GM18508 (cell line): ENCODE data around the gene CFAP161.

Source experiments
- ATAC-seq: cut with Tn5 transposase; IDR thresholded peaks from one replicate; pipeline ENCODE4 v1.9.1; 2021; ENCODE audit warnings: moderate number of reproducible peaks; ENCODE audit not compliant: insufficient read depth, unreplicated experiment

The CFAP161 gene, protein sequence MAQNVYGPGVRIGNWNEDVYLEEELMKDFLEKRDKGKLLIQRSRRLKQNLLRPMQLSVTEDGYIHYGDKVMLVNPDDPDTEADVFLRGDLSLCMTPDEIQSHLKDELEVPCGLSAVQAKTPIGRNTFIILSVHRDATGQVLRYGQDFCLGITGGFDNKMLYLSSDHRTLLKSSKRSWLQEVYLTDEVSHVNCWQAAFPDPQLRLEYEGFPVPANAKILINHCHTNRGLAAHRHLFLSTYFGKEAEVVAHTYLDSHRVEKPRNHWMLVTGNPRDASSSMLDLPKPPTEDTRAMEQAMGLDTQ

DNA sequence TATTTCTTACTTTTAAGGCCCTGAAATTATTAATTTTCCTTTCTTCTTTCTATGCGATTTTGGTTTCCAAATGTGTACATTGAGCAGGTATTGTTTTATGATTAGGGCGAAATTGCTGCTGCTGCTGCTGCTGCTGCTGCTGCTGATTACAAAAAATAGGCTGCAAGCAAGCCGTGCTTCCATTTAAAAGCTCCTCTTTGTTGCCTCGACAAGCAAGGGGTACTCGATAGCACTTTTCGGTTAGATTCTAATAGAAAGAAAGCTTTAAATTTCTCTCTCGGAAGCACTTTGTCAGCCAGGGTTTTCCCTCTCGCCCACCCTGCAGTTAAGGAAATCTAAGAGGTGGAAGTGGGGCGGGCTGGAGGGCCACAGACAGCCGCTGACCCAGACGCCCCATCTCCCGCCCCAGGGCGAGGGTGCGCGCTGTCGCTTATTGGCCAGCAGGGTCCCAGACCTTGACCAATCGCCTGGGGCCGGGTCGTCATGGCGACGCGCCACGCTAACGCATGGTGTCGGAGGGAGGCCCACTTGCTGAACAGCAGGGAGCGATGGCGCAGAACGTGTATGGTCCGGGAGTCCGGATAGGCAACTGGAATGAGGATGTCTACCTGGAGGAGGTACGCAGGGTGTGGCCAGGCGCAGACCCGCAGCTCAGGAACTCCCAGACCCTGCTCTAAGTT lies at the start of gene CFAP161:
Gene CFAP161 (plus strand): TSS at position 489 of the 680 bp plus-strand sequence. CDS start 60 bp downstream, at position 549.
- ATAC-seq, result no peak

GRCh38 chr15:81084716-81085115 lies 49.4 kb upstream of the CFAP161 start:
- ATAC-seq, result no peak

DNA sequence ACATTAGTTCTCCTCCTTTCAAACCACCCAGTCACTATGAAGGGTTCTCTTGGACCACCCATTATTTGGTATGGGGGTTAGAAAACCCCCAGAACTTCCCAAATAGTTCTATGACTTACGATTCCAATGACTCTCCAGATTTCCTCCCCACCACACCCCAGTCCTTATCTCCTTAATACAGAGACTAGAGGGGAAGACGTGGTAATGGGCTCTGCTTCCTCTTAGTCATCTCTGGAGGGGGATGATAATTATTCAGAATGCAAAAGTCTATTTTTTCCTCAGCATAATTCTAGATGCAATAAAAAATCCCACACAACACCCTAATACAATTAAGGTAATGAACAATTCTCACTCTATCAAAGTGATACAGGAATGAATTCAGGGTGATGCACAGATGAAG lies 48.9 kb upstream of the CFAP161 start:
- ATAC-seq, result no peak

- no peak for ATAC-seq
These were observed 48.2 kb upstream of the CFAP161 start for GRCh38 chr15:81085898-81086297.

GRCh38 chr15:81087066-81087465 lies 47.0 kb upstream of the CFAP161 start:
- no peak for ATAC-seq

DNA sequence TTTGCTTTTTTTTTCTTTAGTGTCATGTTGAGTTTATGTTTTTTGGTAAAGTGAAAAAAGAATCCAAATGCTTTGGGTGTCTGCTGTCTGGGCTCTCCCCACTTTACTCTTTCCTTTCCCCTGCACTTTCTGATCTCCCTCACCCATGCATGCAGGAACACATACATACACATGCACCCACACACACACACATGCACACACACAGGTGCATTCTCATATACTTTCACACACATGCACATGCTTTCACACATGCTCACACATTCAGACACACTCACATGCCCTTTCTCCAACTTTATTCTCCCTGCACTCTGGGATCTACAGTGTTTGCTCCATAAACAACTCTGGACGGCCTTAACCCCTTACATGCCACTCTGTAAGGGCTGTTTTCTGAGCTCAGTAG lies 46.4 kb upstream of the CFAP161 start:
- no peak for ATAC-seq

- ATAC-seq, result no peak
These were observed 45.5 kb upstream of the CFAP161 start for GRCh38 chr15:81088470-81089013.

- ATAC-seq, result no peak
These were observed 42.0 kb upstream of the CFAP161 start for GRCh38 chr15:81091889-81092558.

DNA sequence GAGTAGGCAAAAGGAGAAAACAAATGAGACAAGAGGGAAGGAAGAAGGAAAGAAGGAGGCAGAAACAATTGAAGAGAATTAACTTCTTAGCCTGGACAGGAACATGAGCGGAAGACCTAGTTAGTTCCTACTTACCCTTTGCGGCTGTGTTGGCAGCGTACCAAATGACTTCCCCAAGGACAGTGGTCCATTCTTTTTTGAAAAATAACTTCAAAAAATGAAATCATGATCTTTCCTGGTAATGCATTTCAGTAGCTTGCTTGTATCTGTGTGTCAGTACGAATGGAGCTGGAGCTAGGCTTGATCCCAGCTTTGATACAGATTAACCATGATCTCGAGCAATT lies 41.5 kb upstream of the CFAP161 start:
- no peak for ATAC-seq

DNA sequence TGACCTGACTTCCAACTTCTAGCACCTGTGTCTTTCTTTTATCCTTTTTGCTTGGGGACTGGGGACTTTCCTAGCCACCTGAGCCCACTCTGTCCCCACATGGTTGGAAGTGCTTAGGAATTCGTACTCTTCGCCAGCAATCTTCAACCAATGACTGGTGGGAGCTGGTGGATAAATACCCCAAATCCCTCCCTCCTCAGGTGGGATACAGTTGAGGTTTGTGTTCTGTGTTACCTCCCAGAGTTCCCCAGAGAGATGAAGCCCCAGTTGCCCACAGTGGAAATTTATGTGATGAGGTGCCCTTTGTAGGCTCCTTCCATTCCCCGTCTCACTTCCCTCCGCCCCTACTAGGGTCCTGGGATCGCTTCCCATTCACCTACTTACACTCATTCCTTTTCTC lies 40.1 kb upstream of the CFAP161 start:
- ATAC-seq, result no peak

GRCh38 chr15:81095690-81096365 lies 38.2 kb upstream of the CFAP161 start:
- ATAC-seq, result no peak

DNA sequence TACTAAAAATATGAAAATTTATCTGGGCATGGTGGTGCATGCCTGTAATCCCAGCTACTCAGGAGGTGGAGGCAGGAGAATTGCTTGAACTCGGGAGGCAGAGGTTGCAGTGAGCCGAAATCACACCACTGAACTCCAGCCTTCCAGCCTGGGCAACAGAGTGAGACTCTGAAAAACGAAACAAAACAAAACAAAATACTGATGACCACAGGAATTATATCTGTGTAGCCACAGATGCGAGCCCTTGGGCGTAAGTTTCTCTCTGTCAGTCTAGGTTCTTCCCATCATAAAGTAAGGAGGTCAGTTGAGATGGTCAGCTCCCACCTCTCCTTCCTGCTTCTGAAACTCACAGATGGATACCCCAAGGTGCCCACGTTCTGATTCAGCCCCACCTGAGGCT lies 37.7 kb upstream of the CFAP161 start:
- no peak for ATAC-seq

GRCh38 chr15:81097116-81097889 lies 36.8 kb upstream of the CFAP161 start:
- no peak for ATAC-seq

DNA sequence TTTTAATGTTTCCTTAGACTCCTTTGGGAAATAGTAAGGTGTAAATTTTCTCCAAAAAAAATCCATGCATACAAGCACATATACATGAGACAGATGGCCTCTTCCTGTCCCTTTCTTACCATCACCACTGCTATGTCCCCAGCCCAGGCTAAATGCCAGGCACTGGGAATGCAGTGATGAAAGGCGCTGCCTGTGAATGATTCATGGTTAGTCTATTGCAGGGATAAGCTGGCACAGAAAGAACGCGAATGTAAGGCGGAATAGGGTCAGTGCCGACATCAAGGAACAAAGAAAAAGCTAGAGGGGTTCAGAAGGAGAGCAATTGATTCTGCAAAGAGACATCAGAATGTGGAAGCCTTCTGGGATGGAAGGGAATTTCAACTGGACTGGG lies 36.2 kb upstream of the CFAP161 start:
- no peak for ATAC-seq

DNA sequence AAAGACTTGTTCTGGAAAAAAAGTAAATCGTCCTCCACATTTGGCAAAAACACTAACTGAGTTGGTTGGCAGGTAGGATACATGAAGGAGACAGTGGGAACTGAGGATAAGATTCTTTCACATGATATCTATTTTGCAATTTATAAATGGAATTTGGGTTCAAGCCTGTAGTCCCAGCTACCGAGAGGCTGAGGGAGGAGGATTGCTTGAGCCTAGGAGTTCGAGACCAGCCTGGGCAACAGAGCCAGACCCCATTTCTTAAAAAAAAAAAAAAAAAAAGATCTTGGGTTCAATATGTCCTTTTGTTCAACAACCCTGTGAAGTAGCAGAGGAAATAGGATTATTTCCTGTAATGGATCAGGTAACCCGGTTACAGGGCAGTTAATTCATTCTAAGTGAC lies 35.7 kb upstream of the CFAP161 start:
- no peak for ATAC-seq

DNA sequence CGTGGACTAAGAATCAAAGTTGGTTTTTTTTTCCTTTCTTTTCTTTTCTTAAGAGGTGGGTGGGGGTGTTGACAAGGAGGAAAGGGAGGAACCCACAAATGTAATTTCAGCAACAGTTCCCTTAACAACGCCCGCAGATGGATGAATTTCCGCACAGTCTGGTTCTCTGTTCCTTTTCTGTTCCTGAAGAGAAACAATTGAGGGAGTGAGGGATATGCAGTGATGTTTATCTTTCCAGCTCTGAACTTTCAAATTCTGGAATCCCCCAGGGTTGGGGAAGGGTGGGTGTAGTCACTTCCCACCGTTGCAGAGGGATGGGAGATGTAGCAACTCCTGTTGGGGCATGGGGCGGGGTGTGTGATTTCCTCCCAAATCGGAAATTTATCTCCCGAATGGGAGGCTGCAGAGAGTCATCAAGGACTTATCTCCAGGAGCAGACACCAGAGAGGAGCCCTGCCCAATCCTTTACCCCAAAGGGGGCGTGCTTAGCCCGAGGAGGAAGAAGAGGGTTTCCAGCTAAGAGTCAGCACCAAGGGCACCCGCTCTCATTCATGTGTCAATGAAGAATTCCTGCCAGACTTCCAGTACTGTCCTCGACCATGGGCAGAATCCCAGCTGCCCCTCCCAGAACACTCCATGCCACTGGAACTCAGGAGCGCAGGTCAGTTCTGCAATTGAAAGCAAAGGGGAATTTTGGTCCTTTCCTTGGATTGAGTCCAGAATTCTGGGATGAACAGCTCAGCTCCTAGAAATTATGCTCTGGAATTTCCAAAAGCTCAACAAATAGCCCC lies 35.0 kb upstream of the CFAP161 start:
- ATAC-seq, result no peak

DNA sequence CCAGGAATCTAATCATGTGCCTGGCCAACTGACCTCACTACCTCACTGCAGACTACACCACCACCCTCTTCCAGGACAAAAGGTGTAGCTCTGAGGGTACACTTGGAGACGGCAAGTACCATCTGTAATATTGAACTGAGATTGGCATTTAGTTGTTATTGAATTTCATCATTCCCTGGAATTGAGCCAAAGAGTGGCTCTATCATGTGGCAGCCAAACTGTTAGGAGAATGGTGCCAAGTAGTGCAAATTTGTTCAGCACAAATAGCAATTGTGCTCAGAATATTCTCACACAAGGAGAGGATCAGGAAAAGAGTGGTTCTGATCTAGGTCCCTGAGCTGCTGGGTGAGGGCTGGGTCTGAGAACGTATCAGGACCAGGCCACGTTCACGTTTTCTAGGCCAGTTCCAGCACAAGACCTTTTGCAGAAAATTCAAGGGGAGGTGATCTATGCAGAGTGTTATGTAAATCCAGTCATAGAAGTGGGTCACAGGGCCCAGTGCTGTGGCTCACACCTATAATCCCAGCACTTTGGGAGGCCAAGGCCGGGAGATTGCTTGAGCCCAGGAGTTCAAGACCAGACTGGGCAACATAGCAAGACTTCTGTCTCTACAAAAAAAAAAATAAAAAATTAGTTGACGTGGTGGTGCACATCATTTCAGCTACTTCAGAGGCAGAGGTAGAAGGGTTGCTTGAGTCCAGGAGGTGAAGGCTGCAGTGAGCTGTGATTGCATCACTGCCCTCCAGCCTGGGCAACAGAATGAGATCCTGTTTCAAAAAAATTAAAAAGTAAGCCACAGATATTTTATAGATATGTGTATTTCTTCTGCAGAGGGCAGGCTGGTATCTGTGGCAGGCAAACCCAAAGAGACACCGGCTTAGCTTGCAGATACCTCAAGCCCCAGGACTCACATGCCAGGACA lies 31.9 kb upstream of the CFAP161 start:
- no peak for ATAC-seq

DNA sequence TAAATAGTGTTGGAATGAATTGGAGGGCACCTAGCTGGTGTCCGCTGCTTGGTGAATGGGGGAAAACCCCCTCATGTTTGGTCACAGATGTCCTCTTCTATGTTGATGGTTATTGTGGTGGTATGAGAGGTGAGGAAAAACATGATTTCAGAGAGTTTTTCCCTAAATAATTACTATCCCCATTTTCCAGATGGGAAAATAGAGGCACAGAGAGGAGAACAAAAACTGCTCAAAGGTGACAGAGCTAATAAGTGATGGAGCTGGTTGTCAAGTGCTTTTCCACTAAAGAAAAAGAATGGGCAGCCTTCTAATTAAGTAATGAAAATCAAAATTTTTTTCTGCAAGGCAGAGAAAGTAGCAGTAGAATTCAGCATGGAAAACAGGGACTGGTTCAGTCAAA lies 30.2 kb upstream of the CFAP161 start:
- no peak for ATAC-seq
